HG02885 (cell line): ENCODE results near the gene HOXD12.
A peak's percentile ranks its signal among the peaks of the same experiment; 100 is the strongest.

Experiments used
- ATAC-seq: cut with Tn5 transposase; IDR thresholded peaks from one replicate; pipeline ENCODE4 v1.9.1; 2021; ENCODE audit warnings: mild to moderate bottlenecking; ENCODE audit not compliant: unreplicated experiment, poor library complexity

HOXD12 gene

DNA sequence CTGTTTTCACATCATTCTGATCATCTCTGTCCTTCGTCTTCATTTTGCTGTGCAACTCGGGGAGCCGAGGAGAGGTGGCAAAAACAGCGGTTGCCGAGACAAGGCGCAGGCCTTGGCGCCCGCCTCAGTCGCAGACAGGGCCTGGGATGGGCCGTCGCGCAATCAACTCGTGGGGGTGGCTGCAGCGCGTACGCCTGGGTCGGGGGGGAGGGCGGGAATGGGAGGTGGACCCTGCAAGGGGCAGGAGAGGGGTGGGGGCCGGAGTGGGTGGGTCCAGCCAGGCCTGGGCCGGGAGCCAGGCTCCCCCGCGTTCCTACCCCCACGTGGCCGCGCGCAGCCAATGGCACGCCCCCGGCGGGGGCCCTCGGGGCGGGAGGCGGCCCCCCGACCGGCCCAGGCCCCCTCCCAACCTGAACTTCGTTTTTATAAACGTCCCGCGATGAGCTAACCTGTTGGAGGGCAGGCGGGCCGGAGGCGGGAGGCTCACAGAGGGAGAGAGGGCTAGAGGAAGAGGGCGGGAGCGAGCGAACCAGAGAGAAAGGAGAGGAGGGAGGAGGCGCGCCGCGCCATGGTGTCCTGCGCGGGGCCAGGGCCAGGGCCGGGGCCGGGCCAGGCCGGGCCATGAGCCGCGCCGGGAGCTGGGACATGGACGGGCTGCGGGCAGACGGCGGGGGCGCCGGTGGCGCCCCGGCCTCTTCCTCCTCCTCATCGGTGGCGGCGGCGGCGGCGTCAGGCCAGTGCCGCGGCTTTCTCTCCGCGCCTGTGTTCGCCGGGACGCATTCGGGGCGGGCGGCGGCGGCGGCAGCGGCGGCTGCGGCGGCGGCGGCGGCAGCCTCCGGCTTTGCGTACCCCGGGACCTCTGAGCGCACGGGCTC is 7.1 kb upstream of the HOXD12 start, which contains the start of gene HOXD13:
Gene HOXD13, plus strand, starts transcription at position 452 of the 875 bp plus-strand sequence. Its CDS starts 170 bp downstream, at position 622.
- ATAC-seq: no peak

GRCh38 chr2:176093145-176093897 is 6.3 kb upstream of the HOXD12 start:
- ATAC-seq: no peak

GRCh38 chr2:176093898-176094249 is 5.7 kb upstream of the HOXD12 start:
- ATAC-seq: no peak

GRCh38 chr2:176094349-176094748 is 5.2 kb upstream of the HOXD12 start:
- no peak for ATAC-seq

DNA sequence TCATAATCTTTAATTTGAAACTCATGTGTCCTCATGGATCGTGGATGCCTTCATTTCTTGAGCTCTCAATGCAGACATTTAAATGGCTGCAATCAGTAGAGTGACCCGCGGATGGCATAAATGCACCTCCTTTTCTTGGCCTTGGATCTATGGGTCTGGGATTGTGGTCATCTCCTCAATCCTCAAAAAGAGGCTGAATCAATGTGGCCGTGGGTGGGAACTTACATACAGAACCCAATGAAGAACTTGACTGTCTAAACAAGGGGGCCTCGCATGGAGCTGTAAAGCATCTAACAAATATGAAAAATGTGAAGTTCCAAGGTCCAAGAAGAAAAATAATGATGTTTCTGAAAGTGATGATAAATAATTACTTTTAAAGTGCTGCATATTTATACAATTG is 4.2 kb upstream of the HOXD12 start:
- no peak for ATAC-seq

- ATAC-seq: no peak
These were observed 3.2 kb upstream of the HOXD12 start for GRCh38 chr2:176096243-176096985.

GRCh38 chr2:176096986-176097819 is 2.4 kb upstream of the HOXD12 start:
- peak; percentile 78 for ATAC-seq

DNA sequence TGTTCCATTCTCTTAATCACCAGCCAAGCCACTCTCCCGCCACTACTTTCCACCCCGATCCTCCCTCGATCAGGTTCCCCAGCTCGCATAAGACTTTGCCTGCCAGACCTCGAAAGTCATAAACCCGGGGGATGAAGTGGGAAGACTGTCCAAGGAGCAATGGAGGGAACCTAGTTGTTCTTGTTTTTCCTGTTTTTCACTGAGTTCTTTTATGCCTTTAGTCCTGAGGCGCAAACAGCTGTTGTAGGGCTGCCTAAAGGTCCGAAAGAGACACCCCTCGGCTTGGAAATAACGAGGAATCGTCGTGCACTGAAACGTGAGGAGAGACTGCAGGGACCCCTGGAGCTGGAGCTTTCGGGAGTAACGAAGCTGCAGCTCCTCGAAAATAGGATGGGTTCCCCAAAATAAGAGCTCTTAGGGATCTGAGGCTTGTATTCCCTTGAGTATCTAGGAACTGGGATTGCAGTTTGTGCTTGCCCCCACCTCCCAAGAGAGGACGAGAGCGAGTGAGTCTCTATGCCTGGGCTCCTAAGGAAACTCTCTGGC is 1.7 kb upstream of the HOXD12 start:
- ATAC-seq: no peak

DNA sequence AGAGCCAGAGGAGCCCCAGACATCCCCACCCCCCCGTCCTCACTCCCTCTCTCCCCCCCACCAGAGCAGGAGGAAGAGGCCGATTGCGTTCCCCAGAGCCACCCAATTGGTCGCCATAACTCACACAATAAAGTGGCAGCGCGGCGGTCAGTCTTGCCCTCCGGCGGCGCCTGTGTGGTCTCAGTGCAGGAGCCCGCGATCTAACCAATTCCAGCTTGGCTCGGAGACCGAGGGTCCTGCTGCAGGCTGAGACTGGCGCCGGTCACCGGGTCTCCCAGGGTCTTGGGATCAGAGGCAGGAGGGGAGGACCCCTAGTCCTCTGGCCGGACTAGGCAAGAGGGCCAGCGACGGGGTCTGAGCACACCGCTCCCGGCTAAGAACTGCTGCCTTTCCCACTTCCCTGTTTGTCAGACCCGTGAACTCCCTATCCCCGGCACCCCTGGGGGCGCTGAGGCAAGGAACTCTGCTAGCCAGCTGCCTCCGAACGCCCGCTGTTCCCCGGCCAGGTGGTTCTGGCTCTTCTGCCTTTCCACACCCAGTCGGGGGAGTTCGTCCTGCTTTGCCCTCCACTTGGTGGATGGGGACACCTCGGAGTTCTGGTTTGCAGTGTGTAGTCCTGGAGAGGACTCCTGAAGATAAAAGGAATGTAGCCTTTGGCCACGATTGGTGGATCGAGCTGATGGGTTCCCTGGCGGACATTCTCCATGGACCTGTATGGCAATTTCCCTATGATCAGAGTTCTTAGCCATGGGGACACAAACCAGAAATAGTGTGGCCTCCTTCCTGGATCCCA is 1.0 kb upstream of the HOXD12 start:
- no peak for ATAC-seq

- ATAC-seq: no peak
These were observed 352 bp upstream of the HOXD12 start for GRCh38 chr2:176099159-176099727.

DNA sequence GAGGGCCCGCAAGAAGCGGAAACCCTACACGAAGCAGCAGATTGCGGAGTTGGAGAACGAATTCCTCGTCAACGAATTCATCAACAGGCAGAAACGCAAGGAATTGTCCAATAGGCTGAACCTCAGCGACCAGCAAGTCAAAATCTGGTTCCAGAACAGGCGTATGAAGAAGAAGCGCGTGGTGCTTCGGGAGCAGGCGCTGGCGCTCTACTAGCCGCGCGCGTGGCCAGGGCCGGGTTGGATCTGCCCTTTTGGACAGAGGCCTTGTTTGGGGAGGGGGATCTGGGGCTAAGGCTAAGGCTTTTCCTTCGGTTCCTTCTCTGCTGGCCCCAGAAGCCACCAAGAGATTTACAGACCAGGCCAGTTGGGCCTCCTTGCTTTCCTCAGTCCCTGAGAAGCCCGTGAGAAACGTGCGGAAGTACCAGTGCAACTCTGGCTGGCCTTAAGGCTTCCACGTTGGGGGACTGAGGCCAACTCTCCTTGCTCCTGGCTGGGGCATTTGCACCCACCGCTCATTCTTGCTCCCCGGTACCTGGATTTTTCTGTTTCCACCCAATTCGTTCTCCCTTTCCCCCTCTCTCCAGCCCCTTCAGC is 1.0 kb downstream of the HOXD12 start:
- no peak for ATAC-seq

GRCh38 chr2:176101216-176101830 is 1.7 kb downstream of the HOXD12 start:
- no peak for ATAC-seq

DNA sequence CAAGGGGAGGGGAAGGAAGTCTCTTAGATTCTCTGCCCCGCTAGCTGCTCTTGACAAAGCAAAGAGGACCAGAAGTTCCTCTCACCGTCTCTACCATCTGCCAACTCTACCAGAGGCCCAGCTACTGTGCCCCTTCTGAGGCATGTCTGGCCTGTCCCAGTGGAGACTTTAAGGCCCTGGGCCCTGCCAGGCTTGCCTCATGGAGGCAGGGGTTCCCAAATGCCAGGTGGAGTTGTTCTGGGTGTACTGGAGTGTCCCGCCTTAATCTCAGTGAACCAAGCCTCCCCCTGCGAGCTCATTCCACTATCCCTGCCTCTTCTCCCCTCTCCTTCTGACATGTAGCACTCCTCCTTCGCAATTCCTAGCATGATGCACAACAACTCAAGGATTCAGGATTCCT is 2.2 kb downstream of the HOXD12 start:
- ATAC-seq: no peak

DNA sequence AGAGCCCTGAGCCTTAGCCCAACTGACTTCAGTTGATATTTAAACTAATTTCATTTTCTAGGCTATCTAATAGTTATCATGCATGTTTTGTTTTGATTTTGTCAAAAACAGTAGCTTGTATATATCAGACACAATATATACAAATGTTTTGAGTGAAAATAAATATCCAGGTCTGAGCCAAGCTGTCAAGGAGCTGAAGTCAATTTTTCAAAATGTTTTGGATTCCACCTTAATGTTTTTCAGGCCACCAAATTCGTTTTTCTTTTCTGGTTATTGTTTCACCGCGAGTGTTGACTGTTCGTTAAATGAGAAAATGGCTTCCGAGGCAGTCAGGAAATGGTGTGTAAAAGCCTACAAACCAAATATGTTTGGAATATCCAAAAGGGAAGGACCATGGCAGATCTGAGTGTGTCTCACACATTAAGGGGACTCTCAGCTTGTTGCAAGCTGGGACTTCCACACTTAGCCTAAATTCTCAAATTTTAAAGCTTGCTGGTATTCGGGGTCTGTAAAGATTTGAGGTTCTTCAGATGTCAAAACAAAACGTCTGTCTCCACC is 2.8 kb downstream of the HOXD12 start:
- ATAC-seq: no peak

- no peak for ATAC-seq
These were observed 3.6 kb downstream of the HOXD12 start for GRCh38 chr2:176103194-176103593.

- ATAC-seq: no peak
These were observed 4.2 kb downstream of the HOXD12 start for GRCh38 chr2:176103742-176104315.
